Thyroid gland (tissue), 4 donors: ENCODE measurements around the gene ULBP2. TPM values are rescaled to one million over a fixed set of nuclear protein-coding genes. Genes with fewer than 3 reads are reported as not detected.
"Not testable (repeated sequence)": the region's sequence is repeated elsewhere in the genome, so short reads cannot be mapped to it uniquely, and the experiment has no call there.

Experiments
- DNase-seq, 2 donors: peaks; one replicate each; pipeline ENCODE4 v3.0.0-alpha.2; 2019
- H3K27ac ChIP-seq, 3 donors: fragments of 200-600 bp; sonication (generic); 1 replicate in 2 of 3; 2 replicates in 1 of 3; pipeline ENCODE4 v1.5.1; 2016 to 2019; ENCODE audit warnings: mild to moderate bottlenecking in 1 of 3, moderate library complexity in 1 of 3
- H3K27me3 ChIP-seq: fragments of 200-600 bp; sonication (generic); one replicate; pipeline ENCODE4 v1.5.1; 2019
- H3K36me3 ChIP-seq, 2 donors: fragments of 200-600 bp; sonication (generic); one replicate each; pipeline ENCODE4 v1.5.1; 2016 to 2019
- H3K4me1 ChIP-seq, 2 donors: fragments of 200-600 bp; sonication (generic); one replicate each; pipeline ENCODE4 v1.5.1; 2017 to 2019
- H3K4me3 ChIP-seq, 3 donors: fragments of 200-600 bp; sonication (generic); replicated peaks in 1 of 3; 1 replicate in 2 of 3; 2 replicates in 1 of 3; pipeline ENCODE4 v1.5.1; 2016; ENCODE audit warnings: mild to moderate bottlenecking in 1 of 3
- H3K9me3 ChIP-seq: fragments of 200-600 bp; sonication (generic); one replicate; pipeline ENCODE4 v1.5.1; 2017
- CTCF ChIP-seq, 6 experiments: fragments of 200-600 bp in 3 of 6; fragments of 450-650 bp in 3 of 6; sonication (generic) in 3 of 6; IDR thresholded peaks; one replicate each; pipeline ENCODE4 v1.5.1; 2016 to 2019; ENCODE audit warnings: antibody characterized with exemption in 6 of 6, mild to moderate bottlenecking in 2 of 6, inconsistent platforms in 1 of 6, moderate library complexity in 1 of 6
- POLR2A ChIP-seq, 2 donors: fragments of 450-650 bp; IDR thresholded peaks; one replicate each; pipeline ENCODE4 v1.6.1; 2017; ENCODE audit warnings: antibody characterized with exemption in 2 of 2, mild to moderate bottlenecking in 2 of 2, moderate library complexity in 1 of 2
- WGBS, 2 donors: methylation state at CpG; one replicate each; pipeline ENCODE4 v1.1.5; 2017; 5-methylcytosine and 5-hydroxymethylcytosine counted together
- intact Hi-C: fragments of 100-400 bp; cut with DNase I; formaldehyde crosslinking; loops from one replicate; pipeline ENCODE4 v1.15.1; 2023
- total RNA-seq, 4 donors: library from RNA; depleted of rRNA; stranded (reverse); fragments of >200 nt; gene quantifications; one replicate each; pipeline ENCODE4 v1.2.3, GENCODE V29; 2016

Gene ULBP2
- total RNA-seq, 4 donors from 2014 or later: 0.78 to 1.5 TPM; not detected in 2

GRCh38 chr6:149948011-149948410 lies 6.2 kb downstream of the ULBP2 start:
- TF ChIP-seq POLR2A (IDR thresholded peaks at IDR 0.05) (no peak), CTCF (IDR thresholded peaks at IDR 0.05) (no peak)
- Histone ChIP-seq H3K9me3 (no peaks in the 10 kb centered on the region), H3K36me3 (no peaks in the 10 kb centered on the region), H3K27ac (no peak overlapping the region), H3K27me3 (no peaks in the 10 kb centered on the region), H3K4me1 (no peaks in the 10 kb centered on the region), H3K4me3 (no peak overlapping the region)
- DNase-seq: no peak
- intact Hi-C loops: no loop called here
- WGBS, 2 donors: 71 to 82% methylated on average over 1 of the region's 1 CpG

- no peak for DNase-seq
- H3K4me3 ChIP-seq: no peak overlapping the region
- no peaks in the 10 kb centered on the region for H3K4me1 ChIP-seq
- intact Hi-C loops: no loop called here
- no peak overlapping the region for H3K27ac ChIP-seq
- no peaks in the 10 kb centered on the region for H3K27me3 ChIP-seq
- no peaks in the 10 kb centered on the region for H3K36me3 ChIP-seq
- no peak for TF ChIP-seq POLR2A (IDR thresholded peaks at IDR 0.05)
- TF ChIP-seq CTCF (IDR thresholded peaks at IDR 0.05): no peak
- no peaks in the 10 kb centered on the region for H3K9me3 ChIP-seq
- WGBS, 2 donors: 82 to 88% methylated on average over 5 of the region's 5 CpGs
Observed at GRCh38 chr6:149948616-149949015, 6.8 kb downstream of the ULBP2 start.

GRCh38 chr6:149950423-149950822 lies 8.6 kb downstream of the ULBP2 start:
- H3K9me3 ChIP-seq: no peaks in the 10 kb centered on the region
- WGBS, 2 donors: 57 to 62% methylated on average over 8 of the region's 8 CpGs
- no peak for TF ChIP-seq POLR2A (IDR thresholded peaks at IDR 0.05)
- no peak for DNase-seq
- H3K27ac ChIP-seq: no peak overlapping the region
- no peak overlapping the region for H3K4me3 ChIP-seq
- intact Hi-C loops: no loop called here
- H3K36me3 ChIP-seq: no peaks in the 10 kb centered on the region
- H3K4me1 ChIP-seq: peaks cover 0 to 4% of the 10 kb centered on the region in 2 donors
- no peaks in the 10 kb centered on the region for H3K27me3 ChIP-seq

- TF ChIP-seq CTCF (IDR thresholded peaks at IDR 0.05): no peak
- TF ChIP-seq POLR2A (IDR thresholded peaks at IDR 0.05): no peak
- H3K9me3 ChIP-seq: no peaks in the 10 kb centered on the region
- H3K27ac ChIP-seq: no peak overlapping the region
- H3K4me1 ChIP-seq: peaks cover 0 to 4% of the 10 kb centered on the region in 2 donors
- H3K36me3 ChIP-seq: no peaks in the 10 kb centered on the region
- DNase-seq: no peak
- H3K27me3 ChIP-seq: peaks cover 5% of the 10 kb centered on the region
- WGBS, 2 donors: 87 to 88% methylated on average over 9 of the region's 9 CpGs
- no peak overlapping the region for H3K4me3 ChIP-seq
- intact Hi-C loops: no loop called here
Observed at GRCh38 chr6:149951096-149951495, 9.3 kb downstream of the ULBP2 start.

GRCh38 chr6:149951626-149952025 lies 9.8 kb downstream of the ULBP2 start:
- Histone ChIP-seq H3K36me3 (no peaks in the 10 kb centered on the region), H3K9me3 (no peaks in the 10 kb centered on the region), H3K4me1 (peaks cover 0 to 4% of the 10 kb centered on the region in 2 donors), H3K27me3 (peaks cover 5% of the 10 kb centered on the region), H3K4me3 (no peak overlapping the region), H3K27ac (no peak overlapping the region)
- no peak for TF ChIP-seq CTCF (IDR thresholded peaks at IDR 0.05)
- no peak for TF ChIP-seq POLR2A (IDR thresholded peaks at IDR 0.05)
- DNase-seq: no peak
- intact Hi-C loops: no loop called here
- 67 to 76% methylated on average over 2 to 3 of the region's 3 CpGs for WGBS, 2 donors

GRCh38 chr6:149953390-149953789 lies 11.6 kb downstream of the ULBP2 start:
- H3K9me3 ChIP-seq, H3K27ac ChIP-seq, H3K4me1 ChIP-seq, H3K4me3 ChIP-seq, intact Hi-C loops, DNase-seq, H3K27me3 ChIP-seq, H3K36me3 ChIP-seq: not testable (repeated sequence)
- 37 to 46% methylated on average over 2 of the region's 2 CpGs for WGBS, 2 donors

- H3K27ac ChIP-seq, H3K36me3 ChIP-seq, H3K27me3 ChIP-seq, H3K4me1 ChIP-seq, intact Hi-C loops, H3K4me3 ChIP-seq, H3K9me3 ChIP-seq, DNase-seq: not testable (repeated sequence)
- WGBS, 2 donors: 8 to 17% methylated on average over 8 of the region's 10 CpGs
Observed at GRCh38 chr6:149953934-149954327, 12.1 kb downstream of the ULBP2 start.

- H3K4me3 ChIP-seq, H3K27me3 ChIP-seq, intact Hi-C loops, H3K9me3 ChIP-seq, H3K4me1 ChIP-seq, H3K36me3 ChIP-seq, DNase-seq, H3K27ac ChIP-seq: not testable (repeated sequence)
- 0 to 6% methylated on average over 6 to 22 of the region's 53 CpGs for WGBS, 2 donors
Observed at GRCh38 chr6:149954328-149954983, 12.6 kb downstream of the ULBP2 start.

- intact Hi-C loops, H3K4me1 ChIP-seq, H3K27ac ChIP-seq, H3K9me3 ChIP-seq, H3K36me3 ChIP-seq, DNase-seq, H3K4me3 ChIP-seq, H3K27me3 ChIP-seq: not testable (repeated sequence)
- 13 to 22% methylated on average over 11 to 13 of the region's 21 CpGs for WGBS, 2 donors
Observed at GRCh38 chr6:149954984-149955653, 13.3 kb downstream of the ULBP2 start.
